Mesodermal cell (in vitro differentiated cells): ENCODE data around the gene TCP10L.

Source experiments
- H3K27ac ChIP-seq: 2 replicates; pipeline ENCODE4 v1.7.0; 2013; ENCODE audit warnings: mild to moderate bottlenecking, low read depth, low read length, moderate library complexity; ENCODE audit not compliant: severe bottlenecking
- H3K36me3 ChIP-seq: 2 replicates; pipeline ENCODE4 v1.7.1; 2013; ENCODE audit warnings: mild to moderate bottlenecking, low read length, moderate library complexity; ENCODE audit not compliant: control insufficient read depth, insufficient read depth
- H3K4me1 ChIP-seq: one replicate; pipeline ENCODE4 v1.7.1; 2013; ENCODE audit warnings: mild to moderate bottlenecking, low read length; ENCODE audit not compliant: insufficient read depth, control insufficient read depth, poor library complexity, severe bottlenecking
- H3K4me3 ChIP-seq: 2 replicates; pipeline ENCODE4 v1.7.0; 2013; ENCODE audit warnings: low read length, control low read depth, mild to moderate bottlenecking; ENCODE audit not compliant: insufficient read depth, poor library complexity, severe bottlenecking; ENCODE audit errors: extremely low read depth
- H3K9me3 ChIP-seq: 2 replicates; pipeline ENCODE4 v1.7.1; 2013; ENCODE audit warnings: mild to moderate bottlenecking, low read length, moderate library complexity; ENCODE audit not compliant: control insufficient read depth
- WGBS, 2 experiments: methylation state at CpG; one replicate each; pipeline ENCODE4 v1.1.5; 2013; ENCODE audit warnings: missing lambda C conversion rate in 2 of 2; ENCODE audit not compliant: insufficient coverage in 2 of 2; 5-methylcytosine and 5-hydroxymethylcytosine counted together

Gene TCP10L

GRCh38 chr21:32604464-32604863, 19.1 kb upstream of the TCP10L start:
- WGBS, 2 experiments, result 37 to 47% methylated on average over 6 to 8 of the region's 8 CpGs
- H3K9me3 ChIP-seq, result no peaks in the 10 kb centered on the region
- H3K36me3 ChIP-seq, result peaks cover 81% of the 10 kb centered on the region
- H3K27ac ChIP-seq, result no peak overlapping the region
- no peaks in the 10 kb centered on the region for H3K4me1 ChIP-seq
- H3K4me3 ChIP-seq, result no peak overlapping the region

GRCh38 chr21:32603131-32603530, 17.8 kb upstream of the TCP10L start:
- H3K36me3 ChIP-seq, result peaks cover 82% of the 10 kb centered on the region
- H3K4me1 ChIP-seq, result no peaks in the 10 kb centered on the region
- H3K4me3 ChIP-seq, result no peak overlapping the region
- H3K27ac ChIP-seq, result no peak overlapping the region
- 75 to 80% methylated on average over 8 of the region's 8 CpGs for WGBS, 2 experiments
- no peaks in the 10 kb centered on the region for H3K9me3 ChIP-seq

- Histone ChIP-seq H3K4me3 (no peak overlapping the region), H3K9me3 (no peaks in the 10 kb centered on the region), H3K36me3 (peaks cover 75% of the 10 kb centered on the region), H3K27ac (no peak overlapping the region), H3K4me1 (no peaks in the 10 kb centered on the region)
- 84 to 96% methylated on average over 5 to 6 of the region's 6 CpGs for WGBS, 2 experiments
Measured at GRCh38 chr21:32602099-32602498, 16.8 kb upstream of the TCP10L start.

GRCh38 chr21:32599526-32599925, 14.2 kb upstream of the TCP10L start:
- Histone ChIP-seq H3K4me1 (no peaks in the 10 kb centered on the region), H3K27ac (no peak overlapping the region), H3K36me3 (peaks cover 53% of the 10 kb centered on the region), H3K9me3 (no peaks in the 10 kb centered on the region), H3K4me3 (no peak overlapping the region)
- WGBS, 2 experiments, result 92 to 97% methylated on average over 5 to 8 of the region's 8 CpGs

GRCh38 chr21:32599091-32599490, 13.8 kb upstream of the TCP10L start:
- Histone ChIP-seq H3K27ac (no peak overlapping the region), H3K36me3 (peaks cover 49% of the 10 kb centered on the region), H3K4me1 (no peaks in the 10 kb centered on the region), H3K9me3 (no peaks in the 10 kb centered on the region), H3K4me3 (no peak overlapping the region)
- WGBS, 2 experiments, result 80 to 94% methylated on average over 1 to 3 of the region's 5 CpGs

- no peak overlapping the region for H3K27ac ChIP-seq
Measured at GRCh38 chr21:32597205-32597604, 11.9 kb upstream of the TCP10L start.

GRCh38 chr21:32595431-32595830, 10.1 kb upstream of the TCP10L start:
- WGBS, 2 experiments, result 91 to 92% methylated on average over 10 to 11 of the region's 11 CpGs
- Histone ChIP-seq H3K4me1 (no peaks in the 10 kb centered on the region), H3K27ac (no peak overlapping the region), H3K9me3 (no peaks in the 10 kb centered on the region), H3K36me3 (peaks cover 25% of the 10 kb centered on the region), H3K4me3 (no peak overlapping the region)

More at GRCh38 chr21:32597205-32597604, 11.9 kb upstream of the TCP10L start:
- H3K9me3 ChIP-seq, result no peaks in the 10 kb centered on the region
- 84 to 100% methylated on average over 2 to 4 of the region's 6 CpGs for WGBS, 2 experiments
- H3K4me1 ChIP-seq, result no peaks in the 10 kb centered on the region
- H3K36me3 ChIP-seq, result peaks cover 33% of the 10 kb centered on the region
- no peak overlapping the region for H3K4me3 ChIP-seq

- no peak overlapping the region for H3K27ac ChIP-seq
- peaks cover 8% of the 10 kb centered on the region for H3K36me3 ChIP-seq
- WGBS, 2 experiments, result 100% methylated on average over 3 of the region's 8 CpGs; no CpG with 5 or more reads in 1 of the 2 experiments
- no peaks in the 10 kb centered on the region for H3K9me3 ChIP-seq
- H3K4me1 ChIP-seq, result no peaks in the 10 kb centered on the region
- no peak overlapping the region for H3K4me3 ChIP-seq
Measured at GRCh38 chr21:32593690-32594089, 8.4 kb upstream of the TCP10L start.

GRCh38 chr21:32592929-32593502, 7.7 kb upstream of the TCP10L start:
- 85 to 93% methylated on average over 8 of the region's 10 CpGs for WGBS, 2 experiments
- no peak overlapping the region for H3K27ac ChIP-seq
- H3K9me3 ChIP-seq, result no peaks in the 10 kb centered on the region

GRCh38 chr21:32590130-32590529, 4.8 kb upstream of the TCP10L start:
- Histone ChIP-seq H3K9me3 (no peaks in the 10 kb centered on the region), H3K4me1 (no peaks in the 10 kb centered on the region), H3K36me3 (no peaks in the 10 kb centered on the region), H3K27ac (no peak overlapping the region), H3K4me3 (no peak overlapping the region)
- WGBS, 2 experiments, result 68 to 87% methylated on average over 3 to 4 of the region's 4 CpGs

More at GRCh38 chr21:32592929-32593502, 7.7 kb upstream of the TCP10L start:
- no peak overlapping the region for H3K4me3 ChIP-seq
- H3K36me3 ChIP-seq, result peaks cover 3% of the 10 kb centered on the region
- no peaks in the 10 kb centered on the region for H3K4me1 ChIP-seq

GRCh38 chr21:32587651-32588050, 2.3 kb upstream of the TCP10L start:
- Histone ChIP-seq H3K36me3 (no peaks in the 10 kb centered on the region), H3K4me3 (no peak overlapping the region), H3K27ac (no peak overlapping the region), H3K4me1 (no peaks in the 10 kb centered on the region), H3K9me3 (no peaks in the 10 kb centered on the region)
- WGBS, 2 experiments, result 90% methylated on average over 2 of the region's 5 CpGs
